ENCODE measurements around the gene ZNF574.

DNA sequence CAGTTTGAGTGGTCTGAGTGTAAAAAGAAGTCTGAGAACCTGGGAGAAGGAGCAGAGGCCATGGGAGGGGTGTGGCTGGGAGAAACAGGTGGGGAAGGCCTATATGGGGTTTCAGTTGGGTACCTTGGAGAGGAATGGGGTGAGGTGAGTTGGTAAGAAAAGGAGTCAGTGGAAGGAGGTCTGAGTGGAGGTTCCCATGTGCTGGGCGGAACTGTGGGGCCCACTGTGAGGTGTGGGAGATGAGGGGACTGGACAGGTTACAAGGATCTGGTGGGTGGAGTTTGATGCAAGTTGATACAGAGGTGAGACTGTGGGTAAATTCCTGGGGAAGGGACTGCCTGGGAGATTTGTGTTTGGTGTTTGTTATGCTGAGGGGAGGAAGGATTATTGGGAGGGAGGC, 2.1 kb downstream of the ZNF574 start:
- TF ChIP-seq, protein P1, sequence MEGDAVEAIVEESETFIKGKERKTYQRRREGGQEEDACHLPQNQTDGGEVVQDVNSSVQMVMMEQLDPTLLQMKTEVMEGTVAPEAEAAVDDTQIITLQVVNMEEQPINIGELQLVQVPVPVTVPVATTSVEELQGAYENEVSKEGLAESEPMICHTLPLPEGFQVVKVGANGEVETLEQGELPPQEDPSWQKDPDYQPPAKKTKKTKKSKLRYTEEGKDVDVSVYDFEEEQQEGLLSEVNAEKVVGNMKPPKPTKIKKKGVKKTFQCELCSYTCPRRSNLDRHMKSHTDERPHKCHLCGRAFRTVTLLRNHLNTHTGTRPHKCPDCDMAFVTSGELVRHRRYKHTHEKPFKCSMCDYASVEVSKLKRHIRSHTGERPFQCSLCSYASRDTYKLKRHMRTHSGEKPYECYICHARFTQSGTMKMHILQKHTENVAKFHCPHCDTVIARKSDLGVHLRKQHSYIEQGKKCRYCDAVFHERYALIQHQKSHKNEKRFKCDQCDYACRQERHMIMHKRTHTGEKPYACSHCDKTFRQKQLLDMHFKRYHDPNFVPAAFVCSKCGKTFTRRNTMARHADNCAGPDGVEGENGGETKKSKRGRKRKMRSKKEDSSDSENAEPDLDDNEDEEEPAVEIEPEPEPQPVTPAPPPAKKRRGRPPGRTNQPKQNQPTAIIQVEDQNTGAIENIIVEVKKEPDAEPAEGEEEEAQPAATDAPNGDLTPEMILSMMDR (IDR thresholded peaks at IDR 0.05; ENCODE audit: low read depth, low read length, poor library complexity, severe bottlenecking), result no peak
- no peak for TF ChIP-seq EZH2phosphoT487 (IDR thresholded peaks at IDR 0.05; ENCODE audit: borderline replicate concordance, low read length)

Measured in DOHH2 (cell line).